Measurements from ENCODE around the gene ATXN1. TPM values are rescaled to one million over a fixed set of nuclear protein-coding genes. Genes with fewer than 3 reads are reported as not detected.

The ATXN1 gene
- polyA plus RNA-seq, 4 donors, result 4.6 to 16.5 (median 5.9) TPM

GRCh38 chr6:16511040-16511660 lies 250.1 kb downstream of the ATXN1 start:
- 47 to 56% (median 48%) methylated on average over 4 of the region's 4 CpGs for WGBS, 3 donors
- DNase-seq, result peak; percentile 44

GRCh38 chr6:16510245-16510644 lies 251.0 kb downstream of the ATXN1 start:
- Histone ChIP-seq H3K4me1 (ENCODE audit: control insufficient read depth in 3 of 3, insufficient read depth in 2 of 3, low read depth in 1 of 3, low read length in 2 of 3) (peaks cover 0 to 13% (median 6%) of the 10 kb centered on the region in 3 donors), H3K4me3 (ENCODE audit: low read depth in 1 of 3, low read length in 3 of 3) (no peak overlapping the region), H3K27me3 (ENCODE audit: control insufficient read depth in 3 of 3, insufficient read depth in 3 of 3, low read length in 3 of 3) (no peaks in the 10 kb centered on the region), H3K36me3 (ENCODE audit: control insufficient read depth in 3 of 3, insufficient read depth in 2 of 3, low read depth in 1 of 3, low read length in 3 of 3) (peaks cover 0 to 10% (median 4%) of the 10 kb centered on the region in 3 donors), H3K27ac (ENCODE audit: low read depth in 1 of 3, low read length in 2 of 3) (no peak overlapping the region), H3K9me3 (ENCODE audit: control insufficient read depth in 2 of 2, insufficient read depth in 1 of 2, low read depth in 1 of 2, low read length in 1 of 2) (no peaks in the 10 kb centered on the region)
- WGBS, 3 donors, result 86 to 98% (median 86%) methylated on average over 2 of the region's 2 CpGs
- FAIRE-seq (no peak), DNase-seq (no peak)

More at GRCh38 chr6:16511040-16511660, 250.1 kb downstream of the ATXN1 start:
- no peaks in the 10 kb centered on the region for H3K9me3 ChIP-seq (ENCODE audit: control insufficient read depth in 2 of 2, insufficient read depth in 1 of 2, low read depth in 1 of 2, low read length in 1 of 2)
- no peaks in the 10 kb centered on the region for H3K27me3 ChIP-seq (ENCODE audit: control insufficient read depth in 3 of 3, insufficient read depth in 3 of 3, low read length in 3 of 3)
- FAIRE-seq, result no peak
- H3K27ac ChIP-seq (ENCODE audit: low read depth in 1 of 3, low read length in 2 of 3), result peak overlapping the region in 1 of 3 donors; percentile 68
- peaks cover 0 to 14% (median 4%) of the 10 kb centered on the region in 3 donors for H3K36me3 ChIP-seq (ENCODE audit: control insufficient read depth in 3 of 3, insufficient read depth in 2 of 3, low read depth in 1 of 3, low read length in 3 of 3)
- H3K4me3 ChIP-seq (ENCODE audit: low read depth in 1 of 3, low read length in 3 of 3), result no peak overlapping the region
- peaks cover 0 to 13% (median 6%) of the 10 kb centered on the region in 3 donors for H3K4me1 ChIP-seq (ENCODE audit: control insufficient read depth in 3 of 3, insufficient read depth in 2 of 3, low read depth in 1 of 3, low read length in 2 of 3)

GRCh38 chr6:16508959-16509358 lies 252.3 kb downstream of the ATXN1 start:
- Histone ChIP-seq H3K9me3 (ENCODE audit: control insufficient read depth in 2 of 2, insufficient read depth in 1 of 2, low read depth in 1 of 2, low read length in 1 of 2) (no peaks in the 10 kb centered on the region), H3K4me3 (ENCODE audit: low read depth in 1 of 3, low read length in 3 of 3) (no peak overlapping the region), H3K36me3 (ENCODE audit: control insufficient read depth in 3 of 3, insufficient read depth in 2 of 3, low read depth in 1 of 3, low read length in 3 of 3) (peaks cover 0 to 8% (median 4%) of the 10 kb centered on the region in 3 donors), H3K4me1 (ENCODE audit: control insufficient read depth in 3 of 3, insufficient read depth in 2 of 3, low read depth in 1 of 3, low read length in 2 of 3) (peaks cover 0 to 13% (median 6%) of the 10 kb centered on the region in 3 donors), H3K27me3 (ENCODE audit: control insufficient read depth in 3 of 3, insufficient read depth in 3 of 3, low read length in 3 of 3) (no peaks in the 10 kb centered on the region), H3K27ac (ENCODE audit: low read depth in 1 of 3, low read length in 2 of 3) (peak overlapping the region in 1 of 3 donors; percentile 26)
- 75 to 83% (median 78%) methylated on average over 1 of the region's 1 CpG for WGBS, 3 donors
- no peak for FAIRE-seq
- DNase-seq, result no peak

GRCh38 chr6:16505711-16506357 lies 255.4 kb downstream of the ATXN1 start:
- peaks cover 0 to 4% (median 2%) of the 10 kb centered on the region in 3 donors for H3K36me3 ChIP-seq (ENCODE audit: control insufficient read depth in 3 of 3, insufficient read depth in 2 of 3, low read depth in 1 of 3, low read length in 3 of 3)
- FAIRE-seq (no peak), DNase-seq (no peak)
- 67 to 89% (median 83%) methylated on average over 9 of the region's 9 CpGs for WGBS, 3 donors
- H3K27ac ChIP-seq (ENCODE audit: low read depth in 1 of 3, low read length in 2 of 3), result peak overlapping the region in 1 of 3 donors; percentile 10
- no peaks in the 10 kb centered on the region for H3K4me1 ChIP-seq (ENCODE audit: control insufficient read depth in 3 of 3, insufficient read depth in 2 of 3, low read depth in 1 of 3, low read length in 2 of 3)
- H3K9me3 ChIP-seq (ENCODE audit: control insufficient read depth in 2 of 2, insufficient read depth in 1 of 2, low read depth in 1 of 2, low read length in 1 of 2), result no peaks in the 10 kb centered on the region
- no peaks in the 10 kb centered on the region for H3K27me3 ChIP-seq (ENCODE audit: control insufficient read depth in 3 of 3, insufficient read depth in 3 of 3, low read length in 3 of 3)
- no peak overlapping the region for H3K4me3 ChIP-seq (ENCODE audit: low read depth in 1 of 3, low read length in 3 of 3)

- Histone ChIP-seq H3K27ac (ENCODE audit: low read depth in 1 of 3, low read length in 2 of 3) (peak overlapping the region in 1 of 3 donors; percentile 49), H3K36me3 (ENCODE audit: control insufficient read depth in 3 of 3, insufficient read depth in 2 of 3, low read depth in 1 of 3, low read length in 3 of 3) (peaks cover 0 to 4% (median 0%) of the 10 kb centered on the region in 3 donors), H3K4me1 (ENCODE audit: control insufficient read depth in 3 of 3, insufficient read depth in 2 of 3, low read depth in 1 of 3, low read length in 2 of 3) (no peaks in the 10 kb centered on the region), H3K4me3 (ENCODE audit: low read depth in 1 of 3, low read length in 3 of 3) (no peak overlapping the region), H3K27me3 (ENCODE audit: control insufficient read depth in 3 of 3, insufficient read depth in 3 of 3, low read length in 3 of 3) (no peaks in the 10 kb centered on the region), H3K9me3 (ENCODE audit: control insufficient read depth in 2 of 2, insufficient read depth in 1 of 2, low read depth in 1 of 2, low read length in 1 of 2) (no peaks in the 10 kb centered on the region)
- WGBS, 3 donors, result 80 to 84% (median 84%) methylated on average over 5 of the region's 5 CpGs
- FAIRE-seq (no peak), DNase-seq (no peak)
Observed at GRCh38 chr6:16504609-16505008, 256.7 kb downstream of the ATXN1 start.

GRCh38 chr6:16503970-16504415 lies 257.3 kb downstream of the ATXN1 start:
- no peaks in the 10 kb centered on the region for H3K27me3 ChIP-seq (ENCODE audit: control insufficient read depth in 3 of 3, insufficient read depth in 3 of 3, low read length in 3 of 3)
- 66 to 84% (median 73%) methylated on average over 2 of the region's 2 CpGs for WGBS, 3 donors
- H3K4me3 ChIP-seq (ENCODE audit: low read depth in 1 of 3, low read length in 3 of 3), result no peak overlapping the region
- no peaks in the 10 kb centered on the region for H3K4me1 ChIP-seq (ENCODE audit: control insufficient read depth in 3 of 3, insufficient read depth in 2 of 3, low read depth in 1 of 3, low read length in 2 of 3)
- FAIRE-seq (no peak), DNase-seq (peak in 1 of 2 donors; percentile 26)
- H3K27ac ChIP-seq (ENCODE audit: low read depth in 1 of 3, low read length in 2 of 3), result no peak overlapping the region
- no peaks in the 10 kb centered on the region for H3K9me3 ChIP-seq (ENCODE audit: control insufficient read depth in 2 of 2, insufficient read depth in 1 of 2, low read depth in 1 of 2, low read length in 1 of 2)
- peaks cover 0 to 5% (median 0%) of the 10 kb centered on the region in 3 donors for H3K36me3 ChIP-seq (ENCODE audit: control insufficient read depth in 3 of 3, insufficient read depth in 2 of 3, low read depth in 1 of 3, low read length in 3 of 3)

- Histone ChIP-seq H3K27me3 (ENCODE audit: control insufficient read depth in 3 of 3, insufficient read depth in 3 of 3, low read length in 3 of 3) (no peaks in the 10 kb centered on the region), H3K9me3 (ENCODE audit: control insufficient read depth in 2 of 2, insufficient read depth in 1 of 2, low read depth in 1 of 2, low read length in 1 of 2) (no peaks in the 10 kb centered on the region), H3K4me3 (ENCODE audit: low read depth in 1 of 3, low read length in 3 of 3) (no peak overlapping the region), H3K4me1 (ENCODE audit: control insufficient read depth in 3 of 3, insufficient read depth in 2 of 3, low read depth in 1 of 3, low read length in 2 of 3) (no peaks in the 10 kb centered on the region), H3K36me3 (ENCODE audit: control insufficient read depth in 3 of 3, insufficient read depth in 2 of 3, low read depth in 1 of 3, low read length in 3 of 3) (peaks cover 0 to 5% (median 0%) of the 10 kb centered on the region in 3 donors), H3K27ac (ENCODE audit: low read depth in 1 of 3, low read length in 2 of 3) (peak overlapping the region in 1 of 3 donors; percentile 63)
- 80 to 88% (median 81%) methylated on average over 2 of the region's 2 CpGs for WGBS, 3 donors
- FAIRE-seq (no peak), DNase-seq (no peak)
Observed at GRCh38 chr6:16503241-16503775, 258.0 kb downstream of the ATXN1 start.

GRCh38 chr6:16498957-16499356 lies 262.3 kb downstream of the ATXN1 start:
- FAIRE-seq (no peak), DNase-seq (no peak)
- peaks cover 0 to 3% (median 1%) of the 10 kb centered on the region in 3 donors for H3K36me3 ChIP-seq (ENCODE audit: control insufficient read depth in 3 of 3, insufficient read depth in 2 of 3, low read depth in 1 of 3, low read length in 3 of 3)
- no peak overlapping the region for H3K4me3 ChIP-seq (ENCODE audit: low read depth in 1 of 3, low read length in 3 of 3)
- no peaks in the 10 kb centered on the region for H3K27me3 ChIP-seq (ENCODE audit: control insufficient read depth in 3 of 3, insufficient read depth in 3 of 3, low read length in 3 of 3)
- no peaks in the 10 kb centered on the region for H3K9me3 ChIP-seq (ENCODE audit: control insufficient read depth in 2 of 2, insufficient read depth in 1 of 2, low read depth in 1 of 2, low read length in 1 of 2)
- H3K27ac ChIP-seq (ENCODE audit: low read depth in 1 of 3, low read length in 2 of 3), result no peak overlapping the region
- no peaks in the 10 kb centered on the region for H3K4me1 ChIP-seq (ENCODE audit: control insufficient read depth in 3 of 3, insufficient read depth in 2 of 3, low read depth in 1 of 3, low read length in 2 of 3)

Data from small intestine (tissue), 7 donors.